HFFc6 (cell line): ENCODE data around the gene PIK3C2B. TPM values are rescaled to one million over a fixed set of nuclear protein-coding genes. Genes with fewer than 3 reads are reported as not detected.

Experiments used
- DNase-seq: peaks from one replicate; pipeline ENCODE4 v3.0.0-alpha.2; 2018
- H3K27ac Mint-ChIP-seq: 2 replicates; pipeline ENCODE4 v1.8.0; 2020; ENCODE audit warnings: mild to moderate bottlenecking, mixed read lengths
- H3K27me3 Mint-ChIP-seq: 2 replicates; pipeline ENCODE4 v1.8.0; 2021; ENCODE audit warnings: mild to moderate bottlenecking, moderate library complexity, mixed read lengths; ENCODE audit not compliant: insufficient read depth
- H3K36me3 Mint-ChIP-seq: 2 replicates; pipeline ENCODE4 v1.8.0; 2021; ENCODE audit warnings: low read depth, mixed read lengths
- H3K4me1 Mint-ChIP-seq: 2 replicates; pipeline ENCODE4 v1.8.0; 2020; ENCODE audit warnings: low read depth, mixed read lengths
- H3K4me3 Mint-ChIP-seq: 2 replicates; pipeline ENCODE4 v1.8.0; 2020; ENCODE audit warnings: mild to moderate bottlenecking, moderate library complexity, mixed read lengths
- H3K9me3 Mint-ChIP-seq: 2 replicates; pipeline ENCODE4 v1.8.0; 2020; ENCODE audit warnings: mild to moderate bottlenecking, mixed read lengths
- CTCF ChIP-seq: fragments of 200-600 bp; sonication (generic); IDR thresholded peaks from 2 replicates; pipeline ENCODE4 v1.5.0; 2021; ENCODE audit warnings: antibody characterized with exemption, mild to moderate bottlenecking
- total RNA-seq, 6 experiments: library from RNA; stranded (reverse); fragmentation: NEBNext Ultra II Directional; extraction: Animal tissue kit (Norgen Biotek cat#: 25700); gene quantifications; 2 replicates in 1 of 6; 3 replicates in 5 of 6; pipeline ENCODE4 v1.2.3, GENCODE V29; 2021

The PIK3C2B gene
- total RNA-seq, 6 experiments from 2014 or later = 1.6 to 3.2 (median 2.0) TPM

GRCh38 chr1:204499511-204500468 lies 5.2 kb upstream of the PIK3C2B start:
- no peak overlapping the region for H3K4me3 Mint-ChIP-seq
- H3K36me3 Mint-ChIP-seq = no peaks in the 10 kb centered on the region
- no peak for TF ChIP-seq CTCF
- H3K27me3 Mint-ChIP-seq = peaks cover 16% of the 10 kb centered on the region
- DNase-seq = no peak
- H3K27ac Mint-ChIP-seq = no peak overlapping the region
- H3K9me3 Mint-ChIP-seq = no peaks in the 10 kb centered on the region
- peaks cover 18% of the 10 kb centered on the region for H3K4me1 Mint-ChIP-seq

GRCh38 chr1:204498981-204499380 lies 4.4 kb upstream of the PIK3C2B start:
- Mint-ChIP-seq H3K9me3 (no peaks in the 10 kb centered on the region), H3K27ac (no peak overlapping the region), H3K4me1 (peaks cover 18% of the 10 kb centered on the region), H3K27me3 (peaks cover 17% of the 10 kb centered on the region), H3K36me3 (no peaks in the 10 kb centered on the region), H3K4me3 (no peak overlapping the region)
- no peak for TF ChIP-seq CTCF
- DNase-seq = no peak

GRCh38 chr1:204495777-204496176 lies 1.2 kb upstream of the PIK3C2B start:
- Mint-ChIP-seq H3K27ac (no peak overlapping the region), H3K4me3 (peak overlapping the region; percentile 36; the same call in 1 of the 2 replicates), H3K4me1 (peaks cover 21% of the 10 kb centered on the region), H3K9me3 (no peaks in the 10 kb centered on the region), H3K36me3 (no peaks in the 10 kb centered on the region), H3K27me3 (peaks cover 19% of the 10 kb centered on the region)
- no peak for TF ChIP-seq CTCF
- DNase-seq = no peak

- DNase-seq = no peak
- Mint-ChIP-seq H3K36me3 (no peaks in the 10 kb centered on the region), H3K4me1 (peaks cover 21% of the 10 kb centered on the region), H3K9me3 (no peaks in the 10 kb centered on the region), H3K4me3 (peak overlapping the region; percentile 88), H3K27me3 (peaks cover 23% of the 10 kb centered on the region), H3K27ac (no peak overlapping the region)
- no peak for TF ChIP-seq CTCF
Measured at GRCh38 chr1:204495078-204495753, 611 bp upstream of the PIK3C2B start.

GRCh38 chr1:204493984-204494280 lies 673 bp downstream of the PIK3C2B start:
- no peaks in the 10 kb centered on the region for H3K9me3 Mint-ChIP-seq
- no peak for DNase-seq
- H3K4me3 Mint-ChIP-seq = peak overlapping the region; percentile 88
- peaks cover 21% of the 10 kb centered on the region for H3K4me1 Mint-ChIP-seq
- peaks cover 24% of the 10 kb centered on the region for H3K27me3 Mint-ChIP-seq
- TF ChIP-seq CTCF = no peak
- H3K27ac Mint-ChIP-seq = peak overlapping the region; percentile 24; the same call in 1 of the 2 replicates
- no peaks in the 10 kb centered on the region for H3K36me3 Mint-ChIP-seq
